HG03108 (cell line): Measurements from ENCODE around the gene ABHD2.

ENCODE experiments used
- ATAC-seq: cut with Tn5 transposase; IDR thresholded peaks from one replicate; pipeline ENCODE4 v1.9.1; 2021; ENCODE audit warnings: moderate library complexity; ENCODE audit not compliant: unreplicated experiment

Gene ABHD2

DNA sequence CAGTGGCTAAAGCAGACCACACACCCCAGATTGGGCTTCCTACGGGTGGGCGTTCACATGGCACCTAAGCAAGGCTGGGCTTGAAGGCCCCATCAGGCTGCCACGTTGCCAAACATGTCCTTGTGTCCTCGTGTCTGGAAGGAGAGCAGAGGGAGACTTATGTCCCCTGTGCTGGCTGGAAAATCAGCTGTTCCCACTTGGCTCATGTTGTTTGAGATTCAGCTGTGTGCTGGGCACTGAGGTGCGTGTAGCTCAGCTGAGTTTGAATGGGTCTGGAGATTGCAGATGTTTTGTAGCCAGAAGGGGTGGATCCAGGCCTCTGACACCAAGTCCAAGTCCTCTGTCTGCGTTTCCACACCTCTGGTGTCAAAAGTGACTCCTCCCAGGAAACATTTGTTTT is 98.5 kb downstream of the ABHD2 start:
- ATAC-seq: no peak

GRCh38 chr15:89187301-89187985 is 99.2 kb downstream of the ABHD2 start:
- ATAC-seq: no peak

DNA sequence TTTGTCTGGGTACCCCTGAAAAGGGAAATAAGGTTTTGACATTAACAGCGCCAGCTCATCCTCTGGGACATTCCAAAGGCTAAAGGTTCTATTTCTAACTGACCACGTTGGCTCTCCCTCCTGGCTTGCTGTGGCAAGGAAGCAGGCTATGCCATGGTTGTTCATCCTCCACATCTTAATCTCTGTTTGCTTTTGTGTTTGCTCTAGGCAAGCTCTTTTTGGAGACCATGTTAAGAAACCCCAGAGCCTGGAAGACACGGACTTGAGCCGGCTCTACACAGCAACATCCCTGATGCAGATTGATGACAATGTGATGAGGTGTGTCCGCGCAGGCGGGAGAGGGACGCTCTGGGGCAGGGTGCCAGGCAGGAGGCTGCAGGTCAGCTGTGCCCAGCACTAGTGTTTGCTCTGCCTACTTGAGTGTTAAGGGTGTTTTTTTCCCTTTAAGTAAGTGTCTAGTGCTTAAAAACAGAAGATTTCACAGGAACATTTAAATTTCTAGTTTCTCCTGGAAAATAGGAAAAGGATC is 99.8 kb downstream of the ABHD2 start:
- no peak for ATAC-seq

DNA sequence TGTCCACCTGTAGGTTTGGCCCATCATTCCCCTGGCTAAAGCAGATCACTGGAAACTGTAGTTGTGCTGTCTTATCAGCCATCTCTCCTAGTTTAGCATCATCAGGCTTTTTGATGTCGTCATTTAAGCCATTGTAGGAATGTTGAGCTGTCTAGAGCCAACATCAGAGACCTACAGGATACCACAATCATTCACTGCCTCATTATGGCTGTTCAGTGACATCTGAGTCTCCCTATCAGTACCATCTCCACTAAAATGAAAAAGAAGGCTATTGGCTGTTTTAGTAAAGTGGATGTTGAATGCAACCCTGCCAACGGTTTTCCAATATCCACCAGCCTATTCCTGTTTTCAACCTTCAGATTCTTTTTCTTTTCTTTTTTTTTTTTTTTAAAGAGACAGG is 103.9 kb downstream of the ABHD2 start:
- no peak for ATAC-seq

GRCh38 chr15:89192766-89193165 is 104.5 kb downstream of the ABHD2 start:
- no peak for ATAC-seq

DNA sequence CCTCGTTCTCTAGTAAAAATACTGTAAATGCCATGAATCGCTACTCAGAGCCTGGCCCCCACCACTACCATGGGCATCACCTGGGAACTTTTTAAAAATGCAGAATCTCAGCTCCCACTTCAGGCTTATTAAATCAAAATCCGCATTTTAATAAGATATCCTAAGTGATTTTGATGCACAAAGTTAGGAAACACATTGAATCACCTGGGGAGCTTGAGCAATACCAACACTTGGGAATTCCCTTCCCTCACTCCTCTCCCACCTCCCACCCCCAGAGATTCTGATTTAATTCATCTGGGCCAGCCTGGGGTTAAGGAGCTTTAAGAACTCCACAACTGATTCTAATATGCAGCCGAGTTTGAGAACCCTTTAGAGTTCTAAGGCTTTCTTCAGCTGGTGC is 106.4 kb downstream of the ABHD2 start:
- no peak for ATAC-seq

- ATAC-seq: no peak
These were observed 107.6 kb downstream of the ABHD2 start for GRCh38 chr15:89195836-89196235.

GRCh38 chr15:89196241-89196640 is 108.0 kb downstream of the ABHD2 start:
- no peak for ATAC-seq

GRCh38 chr15:89196994-89197393 is 108.7 kb downstream of the ABHD2 start:
- no peak for ATAC-seq

DNA sequence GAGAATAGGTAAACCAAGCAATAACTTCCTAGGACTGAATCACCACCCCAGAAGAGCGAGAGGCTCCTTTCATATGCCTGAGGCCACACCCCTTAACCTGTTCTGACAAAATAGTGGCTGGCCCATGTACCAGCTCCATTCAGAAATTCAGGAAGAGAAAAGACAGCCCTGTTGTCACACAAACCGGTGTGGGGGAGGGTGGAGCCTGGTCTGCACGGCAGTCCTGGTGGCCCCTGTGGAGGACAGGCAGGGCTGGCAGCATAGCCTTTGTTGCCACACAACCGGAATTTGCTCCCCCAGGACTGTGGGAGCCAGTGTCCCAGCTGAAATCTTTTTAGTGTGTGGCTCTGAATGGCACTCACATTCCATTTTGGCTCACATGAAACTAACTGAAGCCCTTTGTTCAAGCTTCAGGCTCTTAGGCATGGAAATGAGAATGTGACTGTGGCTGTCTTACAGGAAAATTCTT is 109.3 kb downstream of the ABHD2 start:
- no peak for ATAC-seq

GRCh38 chr15:89198196-89198595 is 109.9 kb downstream of the ABHD2 start:
- no peak for ATAC-seq

DNA sequence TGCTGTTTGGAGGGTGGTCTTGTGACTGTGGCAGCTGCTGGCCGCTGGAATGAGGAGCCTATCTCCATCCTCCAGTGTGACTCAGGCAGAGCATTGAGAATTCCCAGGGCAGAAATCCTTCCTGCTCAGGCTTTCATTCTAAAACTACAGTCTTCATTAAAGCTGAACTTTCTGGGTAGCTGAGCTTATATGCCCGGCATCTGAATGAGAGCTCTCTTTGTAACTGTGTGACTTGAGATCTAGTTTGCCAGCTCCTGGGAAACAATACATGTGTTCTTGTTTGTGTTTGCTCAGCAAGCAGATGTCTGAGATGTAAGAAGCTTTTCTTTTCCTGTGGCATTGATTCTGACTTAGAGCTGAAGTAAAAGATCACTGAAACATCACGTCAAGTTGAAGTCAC is 110.7 kb downstream of the ABHD2 start:
- no peak for ATAC-seq

DNA sequence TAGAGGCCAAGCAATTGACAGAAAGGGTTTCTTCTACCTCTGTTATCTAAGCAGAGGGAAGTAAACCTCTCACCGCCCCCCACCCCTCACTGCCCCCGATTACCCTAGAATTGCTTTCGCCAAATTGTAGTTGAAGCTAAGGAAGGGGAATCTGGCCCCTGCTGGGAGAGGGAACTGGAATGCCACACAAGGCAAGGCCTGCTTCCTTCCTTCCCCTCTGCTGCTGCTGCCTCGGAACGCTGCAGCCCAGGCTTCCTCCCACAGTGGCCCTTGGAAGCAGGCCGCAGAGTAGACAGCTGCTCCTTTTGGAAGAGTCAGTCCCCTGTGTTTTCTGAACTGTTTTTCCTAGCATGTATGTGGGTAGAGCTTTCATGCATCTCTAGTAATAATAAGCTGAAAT is 111.5 kb downstream of the ABHD2 start:
- ATAC-seq: no peak

DNA sequence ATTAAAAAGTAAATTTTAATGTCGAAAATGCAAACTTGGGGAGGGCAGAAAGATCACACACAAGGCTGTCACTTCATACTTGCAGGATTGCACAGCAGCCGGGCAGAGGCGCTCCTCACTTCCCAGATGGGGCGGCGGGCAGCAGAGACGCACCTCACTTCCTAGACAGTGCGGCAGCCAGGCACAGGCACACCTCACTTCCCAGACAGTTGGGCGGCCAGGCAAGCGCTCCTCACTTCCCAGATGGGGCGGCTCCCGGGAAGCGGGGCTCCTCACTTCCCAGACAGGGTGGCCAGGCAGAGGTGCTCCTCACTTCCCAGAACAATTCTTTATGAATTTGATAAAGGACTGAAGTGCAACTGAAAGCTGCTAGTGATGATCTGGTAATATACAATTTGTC is 111.9 kb downstream of the ABHD2 start:
- ATAC-seq: no peak

- ATAC-seq: no peak
These were observed 113.3 kb downstream of the ABHD2 start for GRCh38 chr15:89201465-89202005.

DNA sequence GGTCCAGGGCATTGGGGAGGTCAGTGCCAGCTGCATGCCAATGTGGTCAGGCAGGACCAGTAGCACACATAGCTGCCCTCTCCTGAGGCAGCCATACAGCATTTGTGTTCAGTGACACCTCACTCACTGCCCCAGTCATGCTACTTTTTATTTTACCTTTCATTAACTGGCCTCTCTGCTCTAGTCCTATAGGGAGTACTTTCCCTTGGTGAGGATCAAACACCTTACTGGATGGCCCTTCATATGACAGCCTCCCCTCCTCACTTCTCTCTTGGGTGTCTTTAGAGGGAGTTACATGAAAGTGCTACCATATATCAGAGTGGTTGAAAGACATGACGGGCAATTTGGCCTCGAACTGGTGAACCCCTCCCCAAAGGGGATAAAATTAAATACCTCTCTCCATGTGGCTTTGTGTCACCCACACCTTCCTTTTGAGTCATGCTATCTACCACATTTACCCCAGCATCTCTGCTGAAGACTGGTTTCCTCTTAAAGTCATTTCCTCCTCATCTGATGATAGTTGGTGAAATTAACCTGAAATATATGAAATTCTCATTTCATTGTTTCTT is 115.5 kb downstream of the ABHD2 start:
- ATAC-seq: no peak

- ATAC-seq: no peak
These were observed 117.8 kb downstream of the ABHD2 start for GRCh38 chr15:89205991-89206585.

DNA sequence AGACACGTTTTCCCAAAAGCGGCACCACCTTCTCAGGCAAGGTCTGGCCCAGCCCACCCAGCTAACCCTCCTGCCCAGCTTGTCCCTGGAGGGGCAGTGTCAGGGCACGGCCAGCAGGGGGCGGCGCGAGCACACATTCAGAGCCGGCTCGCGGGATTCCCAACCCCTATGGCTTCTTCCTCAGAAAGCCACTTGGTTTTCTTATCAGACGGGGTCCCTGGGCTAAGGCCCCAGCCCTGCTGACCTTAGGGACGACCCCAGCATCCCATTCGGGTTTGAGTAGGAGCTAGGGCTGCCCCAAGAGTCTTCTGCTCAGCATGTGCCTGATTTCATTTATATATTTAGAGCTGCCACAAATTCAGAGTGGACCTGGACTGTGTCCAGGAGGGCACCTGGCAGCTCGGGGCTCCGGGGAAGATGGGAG is 118.7 kb downstream of the ABHD2 start:
- no peak for ATAC-seq

DNA sequence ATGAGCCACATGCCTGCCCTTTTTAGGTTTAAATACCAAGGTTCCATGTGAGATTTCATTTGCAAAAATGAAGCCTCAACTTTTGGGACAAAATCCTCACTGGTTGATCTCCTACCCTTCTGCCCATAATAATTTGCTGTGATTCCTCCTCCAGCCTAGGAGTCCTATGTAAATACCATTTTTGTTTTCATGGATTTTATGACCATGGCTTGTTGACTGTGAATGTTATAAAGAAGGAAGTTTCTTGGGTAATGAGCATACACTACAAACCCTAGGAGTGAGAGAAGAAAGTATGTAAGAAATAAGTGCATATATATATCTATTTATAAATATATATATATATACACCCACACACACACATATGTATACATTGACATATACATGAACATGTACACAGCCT is 120.0 kb downstream of the ABHD2 start:
- no peak for ATAC-seq

GRCh38 chr15:89209057-89209456 is 120.8 kb downstream of the ABHD2 start:
- no peak for ATAC-seq

DNA sequence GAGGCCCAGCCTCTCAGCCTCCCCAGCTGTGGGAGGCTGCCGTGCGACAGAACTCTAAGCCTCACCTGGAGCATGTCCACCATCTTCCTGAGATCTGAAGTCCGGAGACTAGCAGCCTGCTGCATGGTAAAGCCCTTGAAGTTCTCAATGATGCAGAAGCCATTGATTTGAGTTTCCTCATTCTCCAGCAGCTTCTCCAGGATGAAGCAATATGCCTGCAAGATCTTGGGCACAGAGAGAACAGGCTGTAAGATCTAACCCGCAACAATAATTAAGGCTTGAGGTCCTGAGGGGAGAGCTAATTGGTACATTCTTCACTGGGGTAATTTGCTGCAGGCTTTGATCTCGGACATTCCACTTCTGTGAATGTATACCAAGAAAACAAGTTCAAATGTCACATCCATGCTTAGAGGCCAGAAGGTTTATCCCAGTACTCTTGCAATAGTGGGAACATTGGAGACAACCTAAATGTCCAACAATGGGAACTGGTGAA is 123.5 kb downstream of the ABHD2 start:
- no peak for ATAC-seq

DNA sequence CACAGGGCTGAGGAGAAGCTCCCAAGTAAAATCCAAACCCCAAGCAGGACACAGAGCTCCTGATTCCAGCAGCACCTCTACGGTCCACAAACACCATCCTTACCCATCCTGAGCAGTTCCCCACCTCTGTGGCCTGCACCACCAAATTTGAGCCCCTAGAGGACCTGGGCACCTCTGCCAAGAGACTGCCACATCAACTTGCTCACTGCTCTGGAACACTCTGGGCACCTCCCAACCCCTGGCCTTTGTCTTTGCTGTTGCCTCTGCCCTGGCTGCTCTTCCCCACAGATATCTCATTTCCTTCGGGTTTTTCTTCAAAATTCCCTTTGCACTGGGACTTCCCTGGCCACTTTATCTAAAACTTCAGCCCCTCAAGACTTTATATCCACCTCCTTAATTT is 127.4 kb downstream of the ABHD2 start:
- no peak for ATAC-seq
